ENCODE measurements around the gene RERGL.
"Not testable (repeated sequence)": the region's sequence is repeated elsewhere in the genome, so short reads cannot be mapped to it uniquely, and the experiment has no call there.

RERGL gene

GRCh38 chr12:18071336-18071735 lies 18.7 kb downstream of the RERGL start:
- TF ChIP-seq CTCF (conservative IDR thresholded peaks at IDR 0.05; ENCODE audit: low read length): no peak
- no peak for DNase-seq (ENCODE audit: low read depth)

GRCh38 chr12:18068355-18068754 lies 21.6 kb downstream of the RERGL start:
- no peak for TF ChIP-seq CTCF (conservative IDR thresholded peaks at IDR 0.05; ENCODE audit: low read length)
- no peak overlapping the region for H3K4me3 ChIP-seq (ENCODE audit: low read length)
- no peak for DNase-seq (ENCODE audit: low read depth)

More at GRCh38 chr12:18071336-18071735, 18.7 kb downstream of the RERGL start:
- no peak overlapping the region for H3K4me3 ChIP-seq (ENCODE audit: low read length)

DNA sequence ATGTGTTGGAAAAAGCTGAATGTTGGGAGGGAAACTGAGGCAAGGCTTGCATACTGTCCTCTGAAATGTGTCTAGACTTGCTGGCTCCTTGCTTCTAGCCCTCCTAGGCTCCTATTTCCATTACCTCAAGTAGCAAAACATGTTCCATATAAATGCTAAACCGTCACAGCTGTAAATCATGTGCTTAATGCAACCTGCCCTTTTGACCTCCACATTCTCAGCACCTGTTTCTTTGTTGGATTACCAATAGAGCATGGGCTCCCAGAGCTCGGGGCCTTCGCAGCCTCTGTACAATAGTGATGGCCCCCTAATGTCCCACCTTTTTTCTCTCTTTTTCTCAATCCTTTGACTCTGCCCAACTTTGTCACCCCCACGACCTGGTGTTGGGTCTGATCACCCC lies 23.3 kb downstream of the RERGL start:
- no peak overlapping the region for H3K4me3 ChIP-seq (ENCODE audit: low read length)
- TF ChIP-seq CTCF (conservative IDR thresholded peaks at IDR 0.05; ENCODE audit: low read length): no peak
- no peak for DNase-seq (ENCODE audit: low read depth)

GRCh38 chr12:18062867-18063266 lies 27.1 kb downstream of the RERGL start:
- DNase-seq (ENCODE audit: low read depth); H3K4me3 ChIP-seq (ENCODE audit: low read length): not testable (repeated sequence)

- no peak overlapping the region for H3K4me3 ChIP-seq (ENCODE audit: low read length)
- no peak for TF ChIP-seq CTCF (conservative IDR thresholded peaks at IDR 0.05; ENCODE audit: low read length)
- no peak for DNase-seq (ENCODE audit: low read depth)
These were observed 32.9 kb downstream of the RERGL start for GRCh38 chr12:18057051-18057450.

GRCh38 chr12:18054925-18055619 lies 34.9 kb downstream of the RERGL start:
- DNase-seq (ENCODE audit: low read depth): no peak
- no peak for TF ChIP-seq CTCF (conservative IDR thresholded peaks at IDR 0.05; ENCODE audit: low read length)
- no peak overlapping the region for H3K4me3 ChIP-seq (ENCODE audit: low read length)

GRCh38 chr12:18045446-18045992 lies 44.5 kb downstream of the RERGL start:
- H3K4me3 ChIP-seq (ENCODE audit: low read length): no peak overlapping the region
- DNase-seq (ENCODE audit: low read depth): no peak

DNA sequence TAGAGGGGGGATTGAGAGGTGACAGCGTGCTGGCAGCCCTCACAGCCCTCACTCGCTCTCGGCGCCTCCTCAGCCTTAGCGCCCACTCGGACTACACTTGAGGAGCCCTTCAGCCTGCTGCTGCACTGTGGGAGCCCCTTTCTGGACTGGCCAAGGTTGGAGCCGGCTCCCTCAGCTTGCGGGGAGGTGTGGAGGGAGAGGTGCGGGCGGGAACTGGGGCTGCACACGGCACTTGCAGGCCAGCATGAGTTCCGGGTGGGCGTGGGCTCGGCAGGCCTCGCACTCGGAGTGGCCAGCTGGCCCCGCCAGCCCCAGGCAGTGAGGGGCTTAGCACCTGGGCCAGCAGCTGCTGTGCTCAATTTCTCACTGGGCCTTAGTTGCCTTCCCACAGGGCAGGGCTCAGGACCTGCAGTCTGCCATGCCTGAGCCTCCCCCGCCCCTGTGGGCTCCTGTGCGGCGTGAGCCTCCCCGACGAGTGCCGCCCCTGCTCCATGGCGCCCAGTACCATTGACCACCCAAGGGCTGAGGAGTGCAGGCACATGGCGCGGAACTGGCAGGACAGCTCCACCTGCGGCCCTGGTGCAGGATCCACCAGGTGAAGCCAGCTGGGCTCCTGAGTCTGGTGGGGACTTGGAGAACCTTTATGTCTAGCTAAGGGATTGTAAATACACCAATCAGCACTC lies 49.8 kb downstream of the RERGL start:
- not testable (repeated sequence) for DNase-seq (ENCODE audit: low read depth); H3K4me3 ChIP-seq (ENCODE audit: low read length)

More at GRCh38 chr12:18045446-18045992, 44.5 kb downstream of the RERGL start:
- no peak for TF ChIP-seq CTCF (conservative IDR thresholded peaks at IDR 0.05; ENCODE audit: low read length)

All from AG10803 (cell line).